GM21786 (cell line): ENCODE results near the gene UNCX.
"Not testable (repeated sequence)": the region's sequence is repeated elsewhere in the genome, so short reads cannot be mapped to it uniquely, and the experiment has no call there.

Experiments
- ATAC-seq: cut with Tn5 transposase; IDR thresholded peaks from one replicate; pipeline ENCODE4 v1.9.1; 2021; ENCODE audit not compliant: unreplicated experiment

Gene UNCX

DNA sequence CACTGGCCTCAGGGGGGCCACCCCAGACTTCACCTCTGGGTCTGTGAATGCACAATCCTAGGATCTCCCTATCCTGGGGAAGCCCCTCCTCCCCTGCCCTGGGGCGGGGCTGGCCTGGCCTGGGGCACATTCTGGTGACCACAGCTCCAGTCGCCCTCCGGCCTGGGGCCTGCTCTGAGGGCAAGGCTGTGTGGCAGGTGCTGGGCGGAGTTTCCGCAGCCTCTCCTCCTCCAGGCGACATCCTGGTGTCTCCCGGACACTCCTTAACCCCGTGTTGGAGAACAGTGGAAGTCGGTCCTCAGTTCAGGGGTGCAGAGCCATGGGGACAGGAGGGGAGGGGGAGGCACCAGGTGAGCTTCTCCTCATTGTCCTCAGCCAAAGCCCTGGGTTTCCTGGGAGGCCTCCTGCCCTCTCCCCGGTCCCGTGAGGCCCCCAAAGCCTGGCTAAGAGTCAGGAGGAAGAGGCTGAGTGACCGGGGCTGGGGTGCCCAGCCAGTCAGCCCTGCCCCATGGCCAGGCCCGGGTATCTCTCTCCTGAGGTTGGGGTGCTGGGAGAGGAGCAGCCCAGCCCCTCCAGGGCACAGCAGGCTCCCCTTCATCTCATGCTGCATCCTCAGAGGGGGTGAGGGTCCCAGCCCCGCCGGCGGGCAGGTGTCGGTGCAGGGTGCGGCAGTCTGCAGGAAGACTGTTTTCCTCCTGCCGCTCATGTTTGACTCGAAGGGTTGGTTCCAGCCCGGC, 22.6 kb downstream of the UNCX start:
- ATAC-seq, result no peak

DNA sequence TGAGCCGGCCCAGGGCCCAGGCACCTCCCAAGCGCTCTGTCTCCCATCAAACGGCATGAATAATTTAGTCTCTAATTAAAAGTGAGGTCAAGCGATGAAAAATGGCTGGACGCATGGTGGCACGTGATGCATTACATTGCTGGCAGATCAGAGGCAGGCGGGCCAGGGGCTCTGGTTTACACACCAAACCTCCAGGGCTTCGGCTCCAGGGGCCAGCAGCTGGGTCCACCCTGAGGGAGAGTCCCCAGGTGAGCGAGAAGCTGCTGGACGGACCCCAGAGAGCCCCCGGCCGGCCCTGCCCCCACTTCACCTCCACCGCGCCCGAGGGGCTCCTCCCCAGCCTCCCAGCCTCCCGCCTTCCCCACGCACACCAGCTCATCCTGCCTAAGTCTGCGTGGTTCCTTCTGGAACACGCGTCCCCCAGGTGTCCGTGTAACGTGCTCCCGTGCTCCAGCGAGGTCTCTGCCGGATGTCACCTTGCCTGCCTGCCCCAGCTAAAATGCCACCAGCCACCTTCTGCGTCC, 23.2 kb downstream of the UNCX start:
- no peak for ATAC-seq

- no peak for ATAC-seq
Measured at GRCh38 chr7:1256621-1257020, 23.9 kb downstream of the UNCX start.

GRCh38 chr7:1257221-1257620, 24.5 kb downstream of the UNCX start:
- ATAC-seq, result no peak

DNA sequence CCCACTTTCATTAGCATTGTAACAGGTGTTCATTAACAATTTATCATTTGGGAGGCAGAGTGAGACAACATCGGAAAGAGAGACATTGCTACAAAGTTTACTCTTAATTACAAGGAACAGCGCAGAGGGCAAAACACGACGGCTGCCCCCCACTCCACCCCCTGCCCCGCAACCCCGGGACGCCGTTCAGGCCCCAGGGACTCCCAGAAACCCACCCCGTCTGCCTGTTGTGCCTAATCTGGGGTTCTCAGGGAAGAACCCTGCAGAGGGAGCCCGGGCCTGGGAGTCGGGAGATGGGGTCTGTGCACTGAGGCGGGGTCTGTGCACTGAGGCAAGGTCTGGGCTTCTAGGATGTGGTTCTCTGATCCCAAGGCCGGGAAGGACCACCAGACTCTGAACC, 25.2 kb downstream of the UNCX start:
- no peak for ATAC-seq

GRCh38 chr7:1259621-1260243, 27.1 kb downstream of the UNCX start:
- no peak for ATAC-seq

GRCh38 chr7:1260244-1260635, 27.6 kb downstream of the UNCX start:
- no peak for ATAC-seq

GRCh38 chr7:1261036-1261435, 28.4 kb downstream of the UNCX start:
- not testable (repeated sequence) for ATAC-seq

GRCh38 chr7:1262441-1262840, 29.8 kb downstream of the UNCX start:
- ATAC-seq, result no peak

GRCh38 chr7:1263391-1263951, 30.8 kb downstream of the UNCX start:
- ATAC-seq, result no peak

DNA sequence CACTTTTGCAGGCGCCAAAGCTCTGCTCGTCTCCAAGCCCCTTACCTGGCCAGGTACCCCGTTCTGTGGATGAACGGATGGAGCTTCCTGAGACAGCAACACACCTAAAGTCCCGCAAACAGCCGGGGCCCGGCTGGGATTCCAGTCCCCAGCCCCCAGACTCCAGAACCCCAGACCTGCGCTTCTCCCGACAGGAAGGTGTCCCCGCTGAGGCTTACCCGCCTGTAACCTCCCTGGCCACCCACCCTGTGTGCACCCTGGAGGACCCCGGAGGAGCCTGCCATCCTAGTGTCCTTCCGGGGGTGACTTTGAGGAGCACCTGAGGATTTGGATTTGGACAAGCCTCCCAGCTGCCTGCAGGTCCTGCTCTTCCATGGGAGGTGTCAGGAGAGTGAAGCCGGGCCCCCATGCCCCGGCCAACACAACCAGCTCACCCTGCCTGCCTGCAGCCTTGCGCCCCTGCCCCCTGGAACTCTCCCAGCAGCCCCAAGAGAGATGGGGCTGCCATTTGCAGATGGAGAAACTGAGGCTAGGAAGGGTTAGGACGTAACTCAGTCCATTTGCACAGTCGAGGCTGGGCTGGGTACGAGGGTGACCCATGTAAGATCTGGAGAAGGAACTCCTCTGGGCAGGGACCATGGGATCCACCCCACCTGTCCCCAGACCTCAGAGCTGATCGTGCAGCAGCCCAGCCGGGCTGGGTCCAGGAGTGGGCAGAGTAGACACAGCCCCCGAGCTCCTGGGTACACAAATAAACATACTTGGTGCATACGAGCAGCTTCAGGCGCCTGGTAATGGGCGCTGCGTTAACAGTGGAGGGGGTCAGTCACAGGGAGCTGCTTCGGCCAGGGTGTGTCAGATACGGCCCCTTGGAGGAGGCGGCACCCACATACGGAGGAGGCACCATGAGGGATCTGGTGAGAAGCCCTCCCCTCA, 31.9 kb downstream of the UNCX start:
- ATAC-seq, result no peak

- no peak for ATAC-seq
Measured at GRCh38 chr7:1267016-1267900, 34.6 kb downstream of the UNCX start.

GRCh38 chr7:1268076-1268815, 35.6 kb downstream of the UNCX start:
- ATAC-seq, result no peak

GRCh38 chr7:1268866-1269265, 36.2 kb downstream of the UNCX start:
- ATAC-seq, result no peak

- ATAC-seq, result no peak
Measured at GRCh38 chr7:1269336-1269890, 36.7 kb downstream of the UNCX start.

DNA sequence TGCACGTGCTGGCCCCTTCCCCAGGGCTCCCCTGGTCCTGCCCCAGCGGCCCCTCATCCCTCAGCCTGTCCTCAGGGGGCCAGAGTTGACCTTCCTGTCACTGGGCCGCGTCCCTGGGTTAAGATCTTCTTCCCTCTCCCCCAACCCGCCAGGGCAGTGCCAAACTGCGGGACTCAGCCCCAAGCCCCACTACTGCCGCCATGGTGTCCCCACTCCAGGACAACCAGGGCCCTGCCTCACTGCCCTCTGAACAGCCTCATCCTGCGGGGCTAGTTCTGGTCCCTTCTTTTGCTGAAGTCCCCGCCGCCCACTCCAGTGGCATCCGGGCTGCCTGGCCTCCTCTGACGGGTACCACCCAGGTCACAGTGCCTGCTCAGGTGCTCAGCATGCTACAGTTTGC, 37.5 kb downstream of the UNCX start:
- ATAC-seq, result no peak

DNA sequence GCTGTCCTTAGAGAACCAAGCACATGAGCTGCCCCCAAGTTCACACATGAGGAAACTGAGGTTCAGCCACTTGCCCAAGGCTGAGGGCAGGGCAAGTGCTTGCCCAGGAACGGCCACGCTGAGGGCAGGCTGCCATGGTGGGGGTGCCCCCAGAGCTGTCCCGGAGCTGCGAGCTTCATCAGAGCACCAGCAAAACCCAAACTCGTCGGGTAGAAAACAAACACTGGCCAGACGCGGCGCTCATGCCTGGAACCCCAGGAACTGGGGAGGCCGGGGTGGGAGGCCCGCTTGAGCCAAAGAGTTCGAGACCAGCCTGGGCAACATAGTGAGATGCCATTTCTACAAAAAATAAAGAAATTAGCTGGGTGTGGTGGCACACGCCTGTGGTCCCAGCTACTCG, 38.4 kb downstream of the UNCX start:
- ATAC-seq, result no peak

DNA sequence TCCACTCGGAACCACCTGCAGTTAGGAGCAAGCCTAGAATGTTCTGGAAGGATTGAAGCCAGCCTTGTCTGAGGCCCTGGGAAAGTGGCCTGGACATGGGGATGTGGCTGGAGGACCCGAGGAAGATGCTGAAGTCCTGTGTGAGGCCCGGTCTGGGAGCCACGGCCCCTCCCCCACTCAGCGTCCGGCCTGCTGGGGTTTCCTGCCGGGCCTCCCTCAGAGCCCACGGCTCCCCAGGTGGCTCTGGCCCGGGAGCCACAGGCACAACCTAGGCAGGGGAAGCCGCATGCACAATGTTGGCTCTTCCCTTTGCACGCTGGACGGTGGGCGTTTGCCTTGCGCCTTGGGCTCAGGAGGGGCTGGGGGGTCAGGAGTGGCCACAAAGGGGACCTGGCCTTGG, 39.0 kb downstream of the UNCX start:
- ATAC-seq, result no peak

GRCh38 chr7:1272136-1272535, 39.5 kb downstream of the UNCX start:
- ATAC-seq, result not testable (repeated sequence)
